ENCODE measurements around the gene NKX2-8. TPM values are rescaled to one million over a fixed set of nuclear protein-coding genes. Genes with fewer than 3 reads are reported as not detected.
A peak's percentile ranks its signal among the peaks of the same experiment; 100 is the strongest.

Gene NKX2-8
- total and polyA plus RNA-seq, 2 of the 13 experiments (the other 11 are each of a cell fraction or from before 2014, with no cell fraction given): not detected

- TF ChIP-seq TP53 (CRISPR knock-in tag; conservative IDR thresholded peaks at IDR 0.05): peak; percentile 93
- TF ChIP-seq, protein P1, sequence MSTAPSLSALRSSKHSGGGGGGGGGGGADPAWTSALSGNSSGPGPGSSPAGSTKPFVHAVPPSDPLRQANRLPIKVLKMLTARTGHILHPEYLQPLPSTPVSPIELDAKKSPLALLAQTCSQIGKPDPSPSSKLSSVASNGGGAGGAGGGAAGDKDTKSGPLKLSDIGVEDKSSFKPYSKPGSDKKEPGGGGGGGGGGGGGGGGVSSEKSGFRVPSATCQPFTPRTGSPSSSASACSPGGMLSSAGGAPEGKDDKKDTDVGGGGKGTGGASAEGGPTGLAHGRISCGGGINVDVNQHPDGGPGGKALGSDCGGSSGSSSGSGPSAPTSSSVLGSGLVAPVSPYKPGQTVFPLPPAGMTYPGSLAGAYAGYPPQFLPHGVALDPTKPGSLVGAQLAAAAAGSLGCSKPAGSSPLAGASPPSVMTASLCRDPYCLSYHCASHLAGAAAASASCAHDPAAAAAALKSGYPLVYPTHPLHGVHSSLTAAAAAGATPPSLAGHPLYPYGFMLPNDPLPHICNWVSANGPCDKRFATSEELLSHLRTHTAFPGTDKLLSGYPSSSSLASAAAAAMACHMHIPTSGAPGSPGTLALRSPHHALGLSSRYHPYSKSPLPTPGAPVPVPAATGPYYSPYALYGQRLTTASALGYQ (CRISPR knock-in tag; IDR thresholded peaks at IDR 0.05): 0 out of 2 replicates have a peak, but pooled peaks have one; percentile 40
- no peak for TF ChIP-seq PCBP1 (IDR thresholded peaks at IDR 0.05; ENCODE audit: borderline replicate concordance, low read depth, low read length)
- TF ChIP-seq MED13 (CRISPR knock-in tag; IDR thresholded peaks at IDR 0.05): 0 out of 2 replicates have a peak, but pooled peaks have one; percentile 48
- TF ChIP-seq ZNF800 (CRISPR knock-in tag; IDR thresholded peaks at IDR 0.05): peak; percentile 33; the same call in 1 of the 2 replicates
- peak; percentile 79 for TF ChIP-seq RAD21 (CRISPR knock-in tag; IDR thresholded peaks at IDR 0.05)
- TF ChIP-seq ARID3A (IDR thresholded peaks at IDR 0.05; ENCODE audit: low read depth, low read length): peak; percentile 73
- peak; percentile 42 for TF ChIP-seq MED1 (CRISPR knock-in tag; IDR thresholded peaks at IDR 0.05)
- peak; percentile 72; the same call in 1 of the 2 replicates for TF ChIP-seq FLYWCH1 (CRISPR knock-in tag; IDR thresholded peaks at IDR 0.05)
- peak; percentile 57; the same call in 1 of the 2 replicates for TF ChIP-seq THRA (CRISPR knock-in tag; IDR thresholded peaks at IDR 0.05; ENCODE audit: borderline replicate concordance)
- 0 out of 2 replicates have a peak, but pooled peaks have one; percentile 12 for TF ChIP-seq DRAP1 (CRISPR knock-in tag; IDR thresholded peaks at IDR 0.05)
- 0 out of 2 replicates have a peak, but pooled peaks have one; percentile 67 for TF ChIP-seq KLF9 (CRISPR knock-in tag; IDR thresholded peaks at IDR 0.05; ENCODE audit: low read depth)
- no peak for TF ChIP-seq ZNF333 (CRISPR knock-in tag; IDR thresholded peaks at IDR 0.05; ENCODE audit: borderline replicate concordance)
- TF ChIP-seq SP140L (CRISPR knock-in tag; IDR thresholded peaks at IDR 0.05; ENCODE audit: borderline replicate concordance): no peak
- TF ChIP-seq MXD4 (CRISPR knock-in tag; IDR thresholded peaks at IDR 0.05): peak; percentile 58
- no peak for TF ChIP-seq SMAD1 (CRISPR knock-in tag; IDR thresholded peaks at IDR 0.05; ENCODE audit: borderline replicate concordance, low read depth)
- 0 out of 2 replicates have a peak, but pooled peaks have one; percentile 25 for TF ChIP-seq NCOA2 (CRISPR knock-in tag; IDR thresholded peaks at IDR 0.05)
- TF ChIP-seq HMG20A (CRISPR knock-in tag; IDR thresholded peaks at IDR 0.05; ENCODE audit: borderline replicate concordance): 0 out of 2 replicates have a peak, but pooled peaks have one; percentile 25
- 0 out of 2 replicates have a peak, but pooled peaks have one; percentile 4 for TF ChIP-seq KDM1A (CRISPR knock-in tag; IDR thresholded peaks at IDR 0.05)
- TF ChIP-seq BCL6 (CRISPR knock-in tag; IDR thresholded peaks at IDR 0.05): peak; percentile 100
- TF ChIP-seq JARID2 (CRISPR knock-in tag; IDR thresholded peaks at IDR 0.05; ENCODE audit: insufficient replicate concordance): peak; percentile 40
- TF ChIP-seq ZEB1 (IDR thresholded peaks at IDR 0.05; ENCODE audit: insufficient replicate concordance, low read depth): peak; percentile 45
- no peak for TF ChIP-seq ZNF558 (CRISPR knock-in tag; IDR thresholded peaks at IDR 0.05; ENCODE audit: borderline replicate concordance)
Measured at GRCh38 chr14:36604757-36605505, 22.5 kb upstream of the NKX2-8 start (continued).
